H9 (cell line): ENCODE results near the gene POU6F2. TPM values are rescaled to one million over a fixed set of nuclear protein-coding genes. Genes with fewer than 3 reads are reported as not detected.

Source experiments
- DNase-seq: peaks from one replicate; pipeline ENCODE4 v3.0.0-alpha.2; 2017
- H2AFZ ChIP-seq: one replicate; pipeline ENCODE4 v1.6.1; 2013; ENCODE audit warnings: mild to moderate bottlenecking, low read length, control low read depth, moderate library complexity
- H2AK5ac ChIP-seq: 2 replicates; pipeline ENCODE4 v1.6.1; 2013; ENCODE audit warnings: low read length, control low read depth, mixed read lengths; ENCODE audit not compliant: insufficient read length
- H2BK120ac ChIP-seq: one replicate; pipeline ENCODE4 v1.6.1; 2013; ENCODE audit warnings: low read depth, mild to moderate bottlenecking, low read length, control low read depth, inconsistent platforms; ENCODE audit not compliant: poor library complexity, severe bottlenecking
- H2BK12ac ChIP-seq: 2 replicates; pipeline ENCODE4 v1.6.1; 2013; ENCODE audit warnings: low read length, control low read depth, mixed read lengths, low read depth; ENCODE audit not compliant: insufficient read length
- H2BK15ac ChIP-seq: 2 replicates; pipeline ENCODE4 v1.6.1; 2013; ENCODE audit warnings: low read depth, low read length, control low read depth
- H2BK20ac ChIP-seq: one replicate; pipeline ENCODE4 v1.6.1; 2013; ENCODE audit warnings: low read depth, mild to moderate bottlenecking, low read length, control low read depth, inconsistent platforms; ENCODE audit not compliant: poor library complexity, severe bottlenecking
- H2BK5ac ChIP-seq: 2 replicates; pipeline ENCODE4 v1.6.1; 2013; ENCODE audit warnings: low read length, control low read depth, mixed read lengths; ENCODE audit not compliant: insufficient read length
- H3K14ac ChIP-seq: 2 replicates; pipeline ENCODE4 v1.6.1; 2013; ENCODE audit warnings: low read length, control low read depth; ENCODE audit not compliant: insufficient read depth
- H3K18ac ChIP-seq: 2 replicates; pipeline ENCODE4 v1.6.1; 2013; ENCODE audit warnings: low read depth, mild to moderate bottlenecking, mixed read lengths, low read length, control low read depth; ENCODE audit not compliant: insufficient read length
- H3K23ac ChIP-seq: 2 replicates; pipeline ENCODE4 v1.6.1; 2013; ENCODE audit warnings: low read length, control low read depth, mixed read lengths, low read depth; ENCODE audit not compliant: insufficient read length
- H3K23me2 ChIP-seq: 2 replicates; pipeline ENCODE4 v1.6.1; 2013; ENCODE audit warnings: low read depth, mild to moderate bottlenecking, mixed read lengths, low read length, control low read depth; ENCODE audit not compliant: insufficient read length, poor library complexity, severe bottlenecking
- H3K27ac ChIP-seq: 2 replicates; pipeline ENCODE4 v1.5.1; 2013; ENCODE audit warnings: low read length, control low read depth, mixed read lengths, low read depth; ENCODE audit not compliant: insufficient read length
- H3K27me3 ChIP-seq: 2 replicates; pipeline ENCODE4 v1.6.1; 2013; ENCODE audit warnings: low read length, control low read depth, inconsistent platforms; ENCODE audit not compliant: insufficient read depth
- H3K4ac ChIP-seq: 2 replicates; pipeline ENCODE4 v1.6.1; 2013; ENCODE audit warnings: low read depth, mild to moderate bottlenecking, control low read depth, inconsistent platforms, low read length, moderate library complexity
- H3K4me1 ChIP-seq: 2 replicates; pipeline ENCODE4 v1.6.1; 2013; ENCODE audit warnings: low read length, control low read depth, inconsistent platforms; ENCODE audit not compliant: insufficient read depth
- H3K4me2 ChIP-seq: 2 replicates; pipeline ENCODE4 v1.6.1; 2013; ENCODE audit warnings: low read length, control low read depth, mixed read lengths; ENCODE audit not compliant: insufficient read length, insufficient read depth
- H3K56ac ChIP-seq: 2 replicates; pipeline ENCODE4 v1.6.1; 2013; ENCODE audit warnings: low read depth, mild to moderate bottlenecking, mixed read lengths, low read length, control low read depth; ENCODE audit not compliant: insufficient read length
- H3K79me1 ChIP-seq: 2 replicates; pipeline ENCODE4 v1.6.1; 2013; ENCODE audit warnings: low read depth, mild to moderate bottlenecking, moderate library complexity, low read length, control low read depth, inconsistent platforms; ENCODE audit not compliant: insufficient read depth, poor library complexity, severe bottlenecking
- H3K79me2 ChIP-seq: 2 replicates; pipeline ENCODE4 v1.6.1; 2013; ENCODE audit warnings: low read length, control low read depth, inconsistent platforms; ENCODE audit not compliant: insufficient read depth
- H3K9ac ChIP-seq: 2 replicates; pipeline ENCODE4 v1.6.1; 2013; ENCODE audit warnings: low read length, control low read depth, mixed read lengths; ENCODE audit not compliant: insufficient read length; ENCODE audit errors: extremely low read depth
- H3K9me3 ChIP-seq: one replicate; pipeline ENCODE4 v1.6.1; 2013; ENCODE audit warnings: low read depth, low read length, inconsistent platforms; ENCODE audit not compliant: control insufficient read depth
- H3T11ph ChIP-seq: one replicate; pipeline ENCODE4 v1.6.1; 2013; ENCODE audit warnings: mild to moderate bottlenecking, low read length, control low read depth, inconsistent platforms
- H4K20me1 ChIP-seq: one replicate; pipeline ENCODE4 v1.6.1; 2013; ENCODE audit not compliant: control insufficient read depth, insufficient read length, insufficient read depth
- H4K5ac ChIP-seq: 2 replicates; pipeline ENCODE4 v1.6.1; 2013; ENCODE audit warnings: low read depth, mild to moderate bottlenecking, mixed read lengths, low read length, control low read depth; ENCODE audit not compliant: insufficient read length
- H4K8ac ChIP-seq: replicated peaks from 2 replicates; pipeline ENCODE4 v1.6.1; 2013; ENCODE audit warnings: low read length, control low read depth, mixed read lengths, low read depth; ENCODE audit not compliant: insufficient read length
- H4K91ac ChIP-seq: 2 replicates; pipeline ENCODE4 v1.6.1; 2013; ENCODE audit warnings: low read depth, mild to moderate bottlenecking, moderate library complexity, mixed read lengths, low read length, control low read depth; ENCODE audit not compliant: insufficient read length
- H3K27ac Mint-ChIP-seq, 3 experiments: 2 replicates in 2 of 3; 3 replicates in 1 of 3; pipeline ENCODE4 v1.8.0; 2020 to 2021; ENCODE audit warnings: mixed read lengths in 3 of 3, mild to moderate bottlenecking in 1 of 3, moderate library complexity in 1 of 3
- H3K27me3 Mint-ChIP-seq: 2 replicates; pipeline ENCODE4 v1.8.0; 2021; ENCODE audit warnings: low read depth, mild to moderate bottlenecking, moderate library complexity, mixed read lengths
- H3K36me3 Mint-ChIP-seq, 3 experiments: 2 replicates in 2 of 3; 3 replicates in 1 of 3; pipeline ENCODE4 v1.8.0; 2020 to 2021; ENCODE audit warnings: low read depth in 3 of 3, mixed read lengths in 3 of 3; ENCODE audit not compliant: insufficient read depth in 1 of 3
- H3K4me1 Mint-ChIP-seq, 2 experiments: 2 replicates each; pipeline ENCODE4 v1.8.0; 2020; ENCODE audit warnings: mixed read lengths in 2 of 2
- H3K4me3 Mint-ChIP-seq, 2 experiments: 2 replicates in 1 of 2; 3 replicates in 1 of 2; pipeline ENCODE4 v1.8.0; 2020 to 2021; ENCODE audit warnings: mild to moderate bottlenecking in 2 of 2, mixed read lengths in 2 of 2, moderate library complexity in 1 of 2
- H3K9me3 Mint-ChIP-seq, 2 experiments: 2 replicates in 1 of 2; 3 replicates in 1 of 2; pipeline ENCODE4 v1.8.0; 2020; ENCODE audit warnings: mild to moderate bottlenecking in 2 of 2, mixed read lengths in 2 of 2, moderate library complexity in 1 of 2
- WGBS: extraction: QIAGEN DNeasy Blood & Tissue Kit; methylation state at CpG from one replicate; pipeline ENCODE4 v1.1.7; 2013; ENCODE audit warnings: missing lambda C conversion rate, low lambda C conversion rate, mixed read lengths; ENCODE audit not compliant: insufficient read length; ENCODE audit errors: extremely low coverage; 5-methylcytosine and 5-hydroxymethylcytosine counted together
- total RNA-seq: library from RNA; stranded (reverse); gene quantifications from 2 replicates; pipeline ENCODE4 v1.2.1, GENCODE V29; 2021
- TF ChIP-seq, protein P1 (sequence below): fragments of 200-600 bp; sonication (generic); conservative IDR thresholded peaks from 3 replicates; pipeline ENCODE4 v1.8.0; 2021; ENCODE audit warnings: antibody characterized with exemption, mild to moderate bottlenecking

POU6F2 gene
- total RNA-seq, 1 experiment from 2014 or later = 1.9 TPM

DNA sequence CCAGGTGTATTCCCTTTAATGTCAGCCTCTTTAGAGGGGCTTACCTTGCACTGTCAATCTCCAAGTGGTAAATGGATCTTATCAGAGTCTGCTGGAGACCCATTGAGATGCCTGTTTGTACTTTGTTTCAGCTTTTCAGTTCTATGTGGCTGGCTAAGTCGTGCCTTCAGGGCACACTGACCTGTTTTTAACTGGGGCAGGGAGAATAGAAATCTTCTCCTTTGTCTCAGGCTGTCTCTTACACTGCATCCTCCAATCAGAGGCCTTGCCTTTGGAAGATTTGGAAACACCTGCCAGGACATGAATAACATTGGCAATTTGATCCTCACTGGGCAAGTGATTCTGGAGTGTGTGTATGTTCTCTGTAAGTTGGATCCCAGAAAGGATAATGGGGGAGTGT, 65.0 kb downstream of the POU6F2 start:
- no peak overlapping the region for H4K5ac ChIP-seq
- Mint-ChIP-seq H3K4me3 (no peak overlapping the region), H3K27ac (no peak overlapping the region), H3K36me3 (no peaks in the 10 kb centered on the region), H3K27me3 (no peaks in the 10 kb centered on the region), H3K9me3 (no peaks in the 10 kb centered on the region), H3K4me1 (peaks cover 11 to 19% of the 10 kb centered on the region in 2 experiments)
- TF ChIP-seq, protein P1, sequence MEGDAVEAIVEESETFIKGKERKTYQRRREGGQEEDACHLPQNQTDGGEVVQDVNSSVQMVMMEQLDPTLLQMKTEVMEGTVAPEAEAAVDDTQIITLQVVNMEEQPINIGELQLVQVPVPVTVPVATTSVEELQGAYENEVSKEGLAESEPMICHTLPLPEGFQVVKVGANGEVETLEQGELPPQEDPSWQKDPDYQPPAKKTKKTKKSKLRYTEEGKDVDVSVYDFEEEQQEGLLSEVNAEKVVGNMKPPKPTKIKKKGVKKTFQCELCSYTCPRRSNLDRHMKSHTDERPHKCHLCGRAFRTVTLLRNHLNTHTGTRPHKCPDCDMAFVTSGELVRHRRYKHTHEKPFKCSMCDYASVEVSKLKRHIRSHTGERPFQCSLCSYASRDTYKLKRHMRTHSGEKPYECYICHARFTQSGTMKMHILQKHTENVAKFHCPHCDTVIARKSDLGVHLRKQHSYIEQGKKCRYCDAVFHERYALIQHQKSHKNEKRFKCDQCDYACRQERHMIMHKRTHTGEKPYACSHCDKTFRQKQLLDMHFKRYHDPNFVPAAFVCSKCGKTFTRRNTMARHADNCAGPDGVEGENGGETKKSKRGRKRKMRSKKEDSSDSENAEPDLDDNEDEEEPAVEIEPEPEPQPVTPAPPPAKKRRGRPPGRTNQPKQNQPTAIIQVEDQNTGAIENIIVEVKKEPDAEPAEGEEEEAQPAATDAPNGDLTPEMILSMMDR = no peak
- no peak overlapping the region for H2BK15ac ChIP-seq
- no peak overlapping the region for H3T11ph ChIP-seq
- no peaks in the 10 kb centered on the region for H3K79me1 ChIP-seq
- H3K9me3 ChIP-seq = no peaks in the 10 kb centered on the region
- H2BK5ac ChIP-seq = no peak overlapping the region
- H3K4me1 ChIP-seq = no peaks in the 10 kb centered on the region
- no peaks in the 10 kb centered on the region for H3K79me2 ChIP-seq
- no peak overlapping the region for H3K4ac ChIP-seq
- H3K14ac ChIP-seq = no peak overlapping the region
- DNase-seq = no peak
- no CpG with 5 or more reads among the region's 1 CpG for WGBS
- no peak overlapping the region for H3K27ac ChIP-seq
- H2AK5ac ChIP-seq = no peak overlapping the region
- no peaks in the 10 kb centered on the region for H4K20me1 ChIP-seq
- no peak overlapping the region for H3K9ac ChIP-seq
- H3K56ac ChIP-seq = no peak overlapping the region
- no peak overlapping the region for H2BK120ac ChIP-seq
- H2BK20ac ChIP-seq = no peak overlapping the region
- H3K27me3 ChIP-seq = no peaks in the 10 kb centered on the region
- H3K18ac ChIP-seq = no peak overlapping the region
- no peak overlapping the region for H3K4me2 ChIP-seq
- H4K91ac ChIP-seq = no peak overlapping the region
- H3K23me2 ChIP-seq = no peaks in the 10 kb centered on the region
- H3K23ac ChIP-seq = no peak overlapping the region
- no peak overlapping the region for H2AFZ ChIP-seq
- no peak overlapping the region for H4K8ac ChIP-seq
- no peak overlapping the region for H2BK12ac ChIP-seq
